Ishikawa (cell line): ENCODE results near the gene ZCCHC7.

ENCODE experiments used
- CEBPB ChIP-seq: IDR thresholded peaks from 2 replicates; pipeline ENCODE4 v1.6.1; 2012
- CREB1 ChIP-seq: IDR thresholded peaks from 2 replicates; pipeline ENCODE4 v1.6.1; 2012; ENCODE audit warnings: low read depth
- EGR1 ChIP-seq: IDR thresholded peaks from 2 replicates; pipeline ENCODE4 v1.6.1; 2012
- EP300 ChIP-seq: IDR thresholded peaks from 2 replicates; pipeline ENCODE4 v1.6.1; 2012; ENCODE audit warnings: borderline replicate concordance
- FOXM1 ChIP-seq: IDR thresholded peaks from 2 replicates; pipeline ENCODE4 v1.6.1; 2012; ENCODE audit warnings: low read depth, borderline replicate concordance
- MAX ChIP-seq: IDR thresholded peaks from 2 replicates; pipeline ENCODE4 v1.6.1; 2012
- NFIC ChIP-seq: IDR thresholded peaks from 2 replicates; pipeline ENCODE4 v1.6.1; 2012
- RAD21 ChIP-seq: IDR thresholded peaks from 2 replicates; pipeline ENCODE4 v1.6.1; 2012; ENCODE audit warnings: low read depth
- REST ChIP-seq: IDR thresholded peaks from 2 replicates; pipeline ENCODE4 v1.6.1; 2012; ENCODE audit warnings: low read depth, mild to moderate bottlenecking
- TAF1 ChIP-seq: IDR thresholded peaks from 2 replicates; pipeline ENCODE4 v1.6.1; 2012; ENCODE audit warnings: low read depth, mild to moderate bottlenecking
- TCF12 ChIP-seq: IDR thresholded peaks from 2 replicates; pipeline ENCODE4 v1.6.1; 2012; ENCODE audit warnings: low read depth
- TEAD4 ChIP-seq: IDR thresholded peaks from 2 replicates; pipeline ENCODE4 v1.6.1; 2012
- USF1 ChIP-seq: IDR thresholded peaks from 2 replicates; pipeline ENCODE4 v1.6.1; 2012
- YY1 ChIP-seq: IDR thresholded peaks from 2 replicates; pipeline ENCODE4 v1.6.1; 2012; ENCODE audit warnings: low read depth
- ZBTB7A ChIP-seq: IDR thresholded peaks from 2 replicates; pipeline ENCODE4 v1.6.1; 2012; ENCODE audit warnings: low read depth

The ZCCHC7 gene

GRCh38 chr9:37289631-37290030 is 169.3 kb downstream of the ZCCHC7 start:
- TF ChIP-seq ZBTB7A: no peak
- no peak for TF ChIP-seq EGR1
- no peak for TF ChIP-seq CREB1
- no peak for TF ChIP-seq TAF1
- no peak for TF ChIP-seq NFIC
- no peak for TF ChIP-seq USF1
- no peak for TF ChIP-seq FOXM1
- TF ChIP-seq EP300: no peak
- TF ChIP-seq RAD21: no peak
- no peak for TF ChIP-seq CEBPB
- TF ChIP-seq TEAD4: no peak

- TF ChIP-seq MAX: no peak
Measured at GRCh38 chr9:37290366-37290939, 170.1 kb downstream of the ZCCHC7 start.

GRCh38 chr9:37290940-37291485 is 170.6 kb downstream of the ZCCHC7 start:
- TF ChIP-seq USF1 (no peak), CEBPB (peak; percentile 31; the same call in 1 of the 2 replicates)

GRCh38 chr9:37292896-37293295 is 172.5 kb downstream of the ZCCHC7 start:
- TF ChIP-seq EP300 (no peak), CEBPB (no peak), USF1 (no peak), CREB1 (no peak), ZBTB7A (no peak), NFIC (no peak), TEAD4 (no peak), FOXM1 (no peak), RAD21 (no peak), TCF12 (no peak), MAX (no peak), TAF1 (no peak), REST (no peak)

- TF ChIP-seq USF1: no peak
- no peak for TF ChIP-seq CEBPB
- no peak for TF ChIP-seq TEAD4
- TF ChIP-seq NFIC: no peak
- no peak for TF ChIP-seq MAX
- no peak for TF ChIP-seq FOXM1
- TF ChIP-seq TAF1: no peak
- TF ChIP-seq RAD21: no peak
- no peak for TF ChIP-seq REST
- no peak for TF ChIP-seq EGR1
- TF ChIP-seq TCF12: no peak
- TF ChIP-seq CREB1: no peak
- TF ChIP-seq EP300: no peak
- no peak for TF ChIP-seq ZBTB7A
- TF ChIP-seq YY1: no peak
Measured at GRCh38 chr9:37293664-37294524, 173.5 kb downstream of the ZCCHC7 start.
